Hematopoietic multipotent progenitor cell (in vitro differentiated cells): ENCODE results near the gene CLPSL1. TPM values are rescaled to one million over a fixed set of nuclear protein-coding genes. Genes with fewer than 3 reads are reported as not detected.
A peak's percentile ranks its signal among the peaks of the same experiment; 100 is the strongest.

Source experiments
- DNase-seq, 3 donors: peaks; one replicate each; pipeline ENCODE4 v3.0.0-alpha.2; 2011 to 2015; ENCODE audit warnings: low read depth in 2 of 3, low spot score in 2 of 3
- total RNA-seq: library from RNA; depleted of rRNA; stranded (reverse); fragments of >200 nt; gene quantifications from one replicate; pipeline ENCODE4 v1.2.3, GENCODE V29; 2012

Gene CLPSL1
- total RNA-seq, 1 donor, result not detected

GRCh38 chr6:35794536-35795452, 14.0 kb downstream of the CLPSL1 start:
- no peak for DNase-seq

GRCh38 chr6:35795453-35796071, 14.7 kb downstream of the CLPSL1 start:
- DNase-seq, result no peak

GRCh38 chr6:35796236-35796635, 15.4 kb downstream of the CLPSL1 start:
- no peak for DNase-seq

GRCh38 chr6:35797837-35798526, 17.2 kb downstream of the CLPSL1 start:
- DNase-seq, result no peak

- no peak for DNase-seq
These were observed 17.9 kb downstream of the CLPSL1 start for GRCh38 chr6:35798706-35799105.

GRCh38 chr6:35801148-35801547, 20.3 kb downstream of the CLPSL1 start:
- no peak for DNase-seq

- peak; percentile 16 to 61 (median 41) for DNase-seq
These were observed 24.3 kb downstream of the CLPSL1 start, which contains the start of gene LHFPL5 for GRCh38 chr6:35804996-35805736. Gene LHFPL5 (plus strand): TSS chr6:35805352. CDS start chr6:35805671, 319 bp downstream.

- no peak for DNase-seq
These were observed 27.9 kb downstream of the CLPSL1 start for GRCh38 chr6:35808688-35809087.

- DNase-seq, result no peak
These were observed 29.0 kb downstream of the CLPSL1 start for GRCh38 chr6:35809809-35810208.

- no peak for DNase-seq
These were observed 30.3 kb downstream of the CLPSL1 start for GRCh38 chr6:35810971-35811698.

GRCh38 chr6:35811699-35811995, 30.8 kb downstream of the CLPSL1 start:
- DNase-seq, result no peak

- DNase-seq, result no peak
These were observed 36.7 kb downstream of the CLPSL1 start for GRCh38 chr6:35817515-35817914.

- no peak for DNase-seq
These were observed 42.8 kb downstream of the CLPSL1 start for GRCh38 chr6:35823601-35824000.

- no peak for DNase-seq
These were observed 43.9 kb downstream of the CLPSL1 start for GRCh38 chr6:35824552-35825192.

GRCh38 chr6:35829306-35829705, 48.5 kb downstream of the CLPSL1 start:
- no peak for DNase-seq

- no peak for DNase-seq
These were observed 50.6 kb downstream of the CLPSL1 start for GRCh38 chr6:35831257-35832007.

GRCh38 chr6:35833536-35833935, 52.7 kb downstream of the CLPSL1 start:
- peak in 1 of 3 donors; percentile 20 for DNase-seq
